ENCODE measurements around the gene KIAA1614.

Gene KIAA1614

DNA sequence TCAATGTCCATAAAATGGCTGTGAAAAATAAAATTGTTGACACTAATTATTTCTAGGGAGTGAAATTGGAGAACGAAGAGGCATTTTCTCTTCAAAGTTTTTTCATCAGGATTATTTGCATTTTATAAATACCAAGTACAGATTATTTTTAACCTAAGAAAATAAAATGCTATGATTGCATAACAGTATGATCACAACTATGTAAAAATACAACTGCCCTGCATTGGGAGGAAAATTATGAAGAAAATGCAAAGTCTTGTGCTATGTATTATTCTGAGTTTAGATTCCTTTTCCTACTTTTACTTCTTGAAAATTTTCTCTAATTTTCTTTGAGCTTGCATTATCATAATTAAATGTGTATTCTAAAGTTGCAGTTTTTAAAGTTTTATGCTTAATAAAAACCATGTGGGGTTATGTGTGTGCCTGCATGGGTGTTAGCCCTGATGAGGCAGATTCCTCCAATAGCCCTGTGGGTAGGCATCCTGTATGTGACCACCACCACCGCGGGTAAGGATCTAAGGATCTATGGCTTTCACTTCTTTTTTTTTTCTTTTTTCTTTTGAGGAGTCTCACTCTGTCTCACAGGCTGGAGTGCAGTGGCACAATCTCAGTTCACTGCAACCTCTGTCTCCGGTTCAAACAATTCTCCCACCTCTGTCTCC, 85.3 kb downstream of the KIAA1614 start:
- TF ChIP-seq, protein P1, sequence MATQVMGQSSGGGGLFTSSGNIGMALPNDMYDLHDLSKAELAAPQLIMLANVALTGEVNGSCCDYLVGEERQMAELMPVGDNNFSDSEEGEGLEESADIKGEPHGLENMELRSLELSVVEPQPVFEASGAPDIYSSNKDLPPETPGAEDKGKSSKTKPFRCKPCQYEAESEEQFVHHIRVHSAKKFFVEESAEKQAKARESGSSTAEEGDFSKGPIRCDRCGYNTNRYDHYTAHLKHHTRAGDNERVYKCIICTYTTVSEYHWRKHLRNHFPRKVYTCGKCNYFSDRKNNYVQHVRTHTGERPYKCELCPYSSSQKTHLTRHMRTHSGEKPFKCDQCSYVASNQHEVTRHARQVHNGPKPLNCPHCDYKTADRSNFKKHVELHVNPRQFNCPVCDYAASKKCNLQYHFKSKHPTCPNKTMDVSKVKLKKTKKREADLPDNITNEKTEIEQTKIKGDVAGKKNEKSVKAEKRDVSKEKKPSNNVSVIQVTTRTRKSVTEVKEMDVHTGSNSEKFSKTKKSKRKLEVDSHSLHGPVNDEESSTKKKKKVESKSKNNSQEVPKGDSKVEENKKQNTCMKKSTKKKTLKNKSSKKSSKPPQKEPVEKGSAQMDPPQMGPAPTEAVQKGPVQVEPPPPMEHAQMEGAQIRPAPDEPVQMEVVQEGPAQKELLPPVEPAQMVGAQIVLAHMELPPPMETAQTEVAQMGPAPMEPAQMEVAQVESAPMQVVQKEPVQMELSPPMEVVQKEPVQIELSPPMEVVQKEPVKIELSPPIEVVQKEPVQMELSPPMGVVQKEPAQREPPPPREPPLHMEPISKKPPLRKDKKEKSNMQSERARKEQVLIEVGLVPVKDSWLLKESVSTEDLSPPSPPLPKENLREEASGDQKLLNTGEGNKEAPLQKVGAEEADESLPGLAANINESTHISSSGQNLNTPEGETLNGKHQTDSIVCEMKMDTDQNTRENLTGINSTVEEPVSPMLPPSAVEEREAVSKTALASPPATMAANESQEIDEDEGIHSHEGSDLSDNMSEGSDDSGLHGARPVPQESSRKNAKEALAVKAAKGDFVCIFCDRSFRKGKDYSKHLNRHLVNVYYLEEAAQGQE (IDR thresholded peaks at IDR 0.05; ENCODE audit: insufficient replicate concordance, low read depth), result no peak
- no peak for TF ChIP-seq POLR2AphosphoS5 (IDR thresholded peaks at IDR 0.05; ENCODE audit: low read depth)
- no peak for TF ChIP-seq CTCF (IDR thresholded peaks at IDR 0.05; ENCODE audit: insufficient read depth, low read length)
- Histone ChIP-seq H3K27me3 (ENCODE audit: insufficient read depth, poor library complexity, severe bottlenecking) (no peaks in the 10 kb centered on the region), H3K27ac (replicated peaks) (no peak overlapping the region), H3K4me3 (replicated peaks; ENCODE audit: insufficient read depth, low read length) (no peak overlapping the region)
- DNase-seq (ENCODE audit: low read depth in 1 of 2, low spot score in 1 of 2), result no peak

Data from HL-60 (cell line).